Amniotic stem cell (primary cell): Measurements from ENCODE around the gene PLCB1.

Experiments used
- DNase-seq: peaks from one replicate; lab custom pipeline; 2025; lab: John Stamatoyannopoulos, UW

The PLCB1 gene

DNA sequence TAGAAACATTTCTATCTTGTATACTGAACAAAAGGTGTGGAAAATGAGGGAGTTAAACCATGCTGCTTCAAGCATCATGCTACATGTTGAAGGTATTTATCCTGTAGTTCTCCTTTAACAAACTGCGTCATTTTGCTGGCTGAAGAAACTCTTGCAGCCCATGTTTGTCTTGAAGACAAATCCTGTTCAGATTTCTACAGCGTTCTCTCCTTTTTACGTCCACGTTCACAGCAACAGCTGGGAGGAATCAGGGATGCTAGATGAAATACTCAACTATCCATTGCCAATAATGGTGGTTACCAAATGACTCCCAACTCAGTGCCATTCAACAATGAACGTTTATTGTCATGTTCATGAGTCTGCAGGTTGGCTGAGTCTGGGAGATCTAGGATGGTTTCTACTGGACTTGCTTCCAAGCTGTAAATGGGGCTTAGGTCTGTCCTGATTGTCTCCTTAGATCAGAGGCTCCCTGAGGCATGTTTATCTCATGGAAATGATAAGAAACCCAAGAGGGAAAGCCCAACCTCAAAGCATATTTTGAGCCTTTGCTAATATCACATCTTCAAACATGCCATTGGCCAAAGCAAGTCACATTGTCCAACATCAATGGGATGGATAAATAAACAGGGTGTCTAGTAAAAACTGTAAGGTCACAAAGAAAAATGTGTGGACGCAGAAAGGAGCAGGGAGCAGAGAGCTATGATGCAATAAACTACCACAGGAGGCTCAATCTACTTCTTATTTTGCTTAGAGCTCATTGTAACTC is 2.7 kb upstream of the PLCB1 start:
- no peak for DNase-seq

GRCh38 chr20:8130840-8131526 is 1.1 kb upstream of the PLCB1 start:
- DNase-seq: no peak

- no peak for DNase-seq
Observed at GRCh38 chr20:8132484-8133309, 631 bp downstream of the PLCB1 start.

- DNase-seq: no peak
Observed at GRCh38 chr20:8133310-8133768, 1.3 kb downstream of the PLCB1 start.

DNA sequence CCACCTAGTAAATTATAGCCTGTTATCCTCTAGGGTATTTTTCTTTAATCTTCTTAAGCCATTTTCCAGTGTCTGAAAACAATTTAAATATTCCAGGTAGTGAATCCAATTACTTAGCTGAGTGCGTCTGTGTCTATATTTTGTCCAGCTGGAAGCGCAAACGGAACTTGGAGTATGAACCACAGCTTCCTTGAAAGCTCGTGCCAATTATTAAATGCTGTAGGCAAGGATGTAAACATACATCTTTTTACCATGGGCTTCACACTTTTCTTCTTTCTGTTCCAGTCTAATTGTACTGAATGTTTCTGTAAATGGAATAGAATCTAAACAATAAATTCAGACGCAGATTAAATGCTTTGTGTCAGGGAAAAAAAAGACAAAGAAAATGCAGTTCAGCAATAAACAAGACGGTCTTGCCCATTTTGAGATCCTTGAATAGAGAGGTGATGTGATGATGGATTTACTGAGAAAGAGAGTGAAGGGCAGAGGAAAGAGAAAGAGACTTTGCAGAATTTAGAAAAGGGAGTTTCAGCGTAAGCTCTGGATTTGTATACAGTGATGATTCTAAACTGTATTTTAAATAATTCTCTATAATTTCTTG is 1.9 kb downstream of the PLCB1 start:
- DNase-seq: no peak

DNA sequence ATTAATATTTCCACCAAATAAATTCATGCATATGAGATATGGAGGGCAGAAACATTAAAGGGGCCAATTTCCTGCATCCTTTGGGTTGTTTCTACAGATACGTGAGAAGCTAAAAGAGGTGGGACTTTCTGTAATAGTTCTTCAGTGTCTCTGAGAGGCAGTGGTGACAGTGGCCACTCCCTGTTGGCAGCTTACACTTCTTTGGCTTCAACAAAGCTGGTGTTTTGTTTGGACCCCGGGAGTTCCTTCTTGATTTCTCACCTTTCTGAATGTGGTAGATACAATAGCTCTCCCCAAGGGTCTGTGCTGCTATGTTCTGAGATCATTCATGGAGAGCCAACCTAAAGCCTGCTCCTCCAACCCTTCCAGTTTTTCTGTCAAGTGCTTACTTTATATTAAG is 7.8 kb downstream of the PLCB1 start:
- no peak for DNase-seq

- no peak for DNase-seq
Observed at GRCh38 chr20:8143474-8143873, 11.4 kb downstream of the PLCB1 start.

DNA sequence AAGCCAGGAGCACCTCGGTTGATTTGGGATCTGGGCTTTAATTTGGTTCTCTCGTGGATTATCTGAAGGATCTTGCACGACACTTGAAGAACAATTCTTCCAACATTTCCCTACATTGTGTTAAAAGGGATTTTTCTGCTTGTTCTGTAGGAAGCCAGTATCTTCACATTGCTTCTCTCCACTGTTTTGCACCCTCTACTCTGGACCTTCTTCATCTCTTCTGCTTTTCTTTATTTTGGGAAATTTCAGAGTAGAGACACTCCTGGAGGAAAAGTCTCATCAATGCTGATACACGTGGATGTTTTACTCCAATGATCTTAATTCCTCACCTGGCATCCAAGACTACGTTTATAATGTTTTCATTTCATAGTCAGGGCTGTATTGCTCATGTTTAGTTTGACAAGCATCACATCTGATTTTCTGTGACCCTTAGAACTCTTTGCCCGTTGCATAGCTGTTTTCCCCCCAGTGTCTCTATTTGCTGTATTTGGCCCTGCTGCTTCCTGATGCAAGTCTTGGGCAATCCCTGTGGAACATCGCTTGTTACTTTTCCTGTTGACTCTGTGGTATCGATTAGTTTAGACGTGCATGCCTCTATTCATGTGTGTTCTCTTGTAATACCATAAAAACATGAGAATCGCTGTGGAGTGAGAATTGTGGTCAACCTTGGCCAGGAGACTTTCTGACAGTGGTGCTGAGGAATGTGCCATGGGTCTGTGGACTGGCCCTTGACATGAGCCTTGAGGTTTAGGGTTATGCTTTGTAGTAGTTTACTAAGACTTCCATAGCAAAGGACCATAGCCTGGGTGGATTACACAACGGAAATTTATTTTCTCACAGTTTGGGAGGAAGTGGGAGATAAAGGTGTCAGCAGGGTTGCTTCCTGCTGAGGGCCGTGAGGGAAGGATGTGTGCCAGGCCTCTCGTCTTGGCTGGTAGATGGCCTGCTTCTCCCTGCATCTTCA is 12.5 kb downstream of the PLCB1 start:
- DNase-seq: no peak

- DNase-seq: no peak
Observed at GRCh38 chr20:8145246-8146168, 13.4 kb downstream of the PLCB1 start.

GRCh38 chr20:8147476-8147875 is 15.4 kb downstream of the PLCB1 start:
- no peak for DNase-seq

- DNase-seq: no peak
Observed at GRCh38 chr20:8148501-8148900, 16.4 kb downstream of the PLCB1 start.

- no peak for DNase-seq
Observed at GRCh38 chr20:8150591-8150990, 18.5 kb downstream of the PLCB1 start.

GRCh38 chr20:8151372-8151771 is 19.3 kb downstream of the PLCB1 start:
- DNase-seq: no peak

DNA sequence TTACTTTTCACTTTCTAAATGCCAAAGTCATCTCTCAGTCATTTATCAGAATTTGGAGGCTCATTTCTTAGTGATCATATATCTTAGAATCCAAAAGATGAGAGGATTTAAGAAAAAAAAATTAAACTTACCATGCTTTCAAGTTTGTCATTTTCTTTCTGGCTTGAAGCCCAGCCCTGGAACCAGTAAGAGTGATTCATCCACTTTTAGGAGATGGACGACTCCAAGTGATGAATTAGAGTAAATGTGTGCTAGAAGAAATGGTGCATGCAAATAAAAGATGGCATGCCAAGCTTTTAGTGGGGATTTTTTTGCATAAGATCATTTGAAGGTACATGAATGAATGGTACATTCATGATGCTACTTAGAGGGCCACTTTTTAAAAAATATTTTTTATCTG is 20.1 kb downstream of the PLCB1 start:
- peak; percentile 44 for DNase-seq

GRCh38 chr20:8152847-8153246 is 20.8 kb downstream of the PLCB1 start:
- no peak for DNase-seq

DNA sequence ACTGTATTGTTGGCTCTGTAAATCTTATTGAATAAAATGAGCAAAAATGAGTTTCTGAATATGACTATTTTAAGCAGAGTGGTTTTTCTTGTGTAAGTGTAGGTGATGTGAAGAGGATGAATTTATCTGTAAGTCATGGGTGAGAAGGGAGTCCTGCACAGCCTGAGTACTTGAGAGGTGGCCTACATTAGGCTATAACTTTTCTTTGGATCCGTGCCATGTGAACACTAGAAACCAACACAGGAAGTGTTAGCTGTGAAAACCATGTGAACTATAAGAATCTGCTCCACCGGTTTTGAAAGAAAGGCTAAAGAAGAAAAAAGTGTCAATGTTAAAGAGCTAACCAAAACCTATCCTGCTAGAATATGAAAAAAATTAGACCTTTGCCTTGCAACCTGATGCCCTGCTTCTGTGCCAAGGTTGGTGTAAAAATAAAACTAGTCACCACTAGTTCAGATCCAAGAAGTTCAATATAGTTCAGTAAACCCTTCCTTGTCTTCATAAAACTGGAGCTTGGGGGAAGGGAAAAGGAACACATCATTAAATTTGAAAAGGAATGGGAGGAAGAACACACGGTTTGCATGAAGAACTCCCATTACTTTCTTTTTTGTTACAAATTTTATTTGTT is 21.3 kb downstream of the PLCB1 start:
- DNase-seq: no peak

GRCh38 chr20:8154638-8155037 is 22.6 kb downstream of the PLCB1 start:
- no peak for DNase-seq

DNA sequence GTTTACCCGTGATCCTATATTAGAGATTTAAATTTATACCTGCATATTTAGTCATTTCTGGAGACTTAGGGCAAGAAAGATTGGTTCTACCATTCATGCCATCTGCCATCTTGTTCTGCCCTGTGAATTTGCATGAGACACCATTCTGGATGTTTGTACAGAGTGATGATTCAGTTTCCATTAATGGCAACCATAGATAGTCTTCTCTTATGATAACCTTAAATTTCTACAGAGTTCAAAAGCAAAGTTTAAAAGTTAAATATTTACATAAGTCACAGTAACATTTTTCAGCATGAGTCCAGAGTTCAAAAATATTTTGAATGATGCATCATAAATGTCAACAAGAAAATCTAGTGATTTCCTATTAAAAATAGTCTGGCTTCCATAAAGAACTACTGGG is 23.2 kb downstream of the PLCB1 start:
- DNase-seq: no peak

GRCh38 chr20:8155812-8156211 is 23.7 kb downstream of the PLCB1 start:
- DNase-seq: no peak
